Tibial nerve (tissue), 3 donors: ENCODE data around the gene FFAR4.

Experiments used
- CTCF ChIP-seq, 5 experiments: fragments of 200-600 bp in 3 of 5; fragments of 450-650 bp in 2 of 5; sonication (generic) in 3 of 5; IDR thresholded peaks; one replicate each; pipeline ENCODE4 v1.5.1; 2016 to 2019; ENCODE audit warnings: antibody characterized with exemption in 5 of 5, mild to moderate bottlenecking in 3 of 5, moderate library complexity in 2 of 5
- POLR2A ChIP-seq, 2 donors: fragments of 450-650 bp; IDR thresholded peaks; one replicate each; pipeline ENCODE4 v1.6.1; 2017; ENCODE audit warnings: antibody characterized with exemption in 2 of 2, mild to moderate bottlenecking in 2 of 2, moderate library complexity in 2 of 2

DNA sequence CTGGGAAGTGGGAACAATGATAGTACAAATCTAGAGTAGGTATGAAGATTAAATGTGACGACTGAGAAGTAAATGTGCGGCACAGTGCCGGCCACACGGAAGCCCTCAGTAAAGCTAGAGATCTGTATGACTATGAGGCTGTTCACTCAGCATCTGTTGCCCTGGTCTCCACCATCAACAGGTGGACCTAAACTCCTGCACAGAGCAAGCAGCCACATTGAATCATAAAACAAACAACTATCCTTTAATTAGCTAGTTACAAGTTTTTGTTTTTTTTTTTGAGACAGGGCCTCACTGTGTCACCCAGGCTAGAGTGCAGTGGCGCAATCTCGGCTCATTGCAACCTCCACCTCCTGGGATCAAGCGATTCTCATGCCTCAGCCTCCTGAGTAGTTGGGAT, 18.0 kb downstream of the FFAR4 start:
- no peak for TF ChIP-seq CTCF (IDR thresholded peaks at IDR 0.05)
- no peak for TF ChIP-seq POLR2A (IDR thresholded peaks at IDR 0.05)
